ENCODE results near the gene SPIC.

DNA sequence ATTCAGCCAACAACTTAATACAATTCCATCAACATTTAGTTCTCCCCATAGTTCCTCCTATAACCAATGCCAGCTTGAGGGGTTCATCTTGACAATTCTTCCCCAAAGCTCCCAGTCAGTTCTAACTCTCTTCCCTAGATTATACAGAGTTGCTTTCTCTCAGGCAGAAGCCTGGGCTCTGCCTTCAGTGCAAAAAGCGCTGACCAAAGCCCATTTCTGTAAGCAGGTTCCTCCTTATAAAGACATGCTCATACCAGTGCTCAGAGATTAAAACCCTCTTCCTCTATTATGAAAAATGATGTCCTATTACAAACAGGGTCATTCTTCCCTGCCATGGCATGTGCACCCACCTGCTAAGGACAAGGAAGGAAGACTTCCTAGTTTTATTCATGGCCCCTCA, 16.2 kb downstream of the SPIC start:
- TF ChIP-seq, protein P1, sequence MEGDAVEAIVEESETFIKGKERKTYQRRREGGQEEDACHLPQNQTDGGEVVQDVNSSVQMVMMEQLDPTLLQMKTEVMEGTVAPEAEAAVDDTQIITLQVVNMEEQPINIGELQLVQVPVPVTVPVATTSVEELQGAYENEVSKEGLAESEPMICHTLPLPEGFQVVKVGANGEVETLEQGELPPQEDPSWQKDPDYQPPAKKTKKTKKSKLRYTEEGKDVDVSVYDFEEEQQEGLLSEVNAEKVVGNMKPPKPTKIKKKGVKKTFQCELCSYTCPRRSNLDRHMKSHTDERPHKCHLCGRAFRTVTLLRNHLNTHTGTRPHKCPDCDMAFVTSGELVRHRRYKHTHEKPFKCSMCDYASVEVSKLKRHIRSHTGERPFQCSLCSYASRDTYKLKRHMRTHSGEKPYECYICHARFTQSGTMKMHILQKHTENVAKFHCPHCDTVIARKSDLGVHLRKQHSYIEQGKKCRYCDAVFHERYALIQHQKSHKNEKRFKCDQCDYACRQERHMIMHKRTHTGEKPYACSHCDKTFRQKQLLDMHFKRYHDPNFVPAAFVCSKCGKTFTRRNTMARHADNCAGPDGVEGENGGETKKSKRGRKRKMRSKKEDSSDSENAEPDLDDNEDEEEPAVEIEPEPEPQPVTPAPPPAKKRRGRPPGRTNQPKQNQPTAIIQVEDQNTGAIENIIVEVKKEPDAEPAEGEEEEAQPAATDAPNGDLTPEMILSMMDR (IDR thresholded peaks at IDR 0.05) = no peak
- TF ChIP-seq POLR2A (IDR thresholded peaks at IDR 0.05) = no peak

Measured in esophagus squamous epithelium (tissue), 4 donors.